Upper lobe of left lung (tissue), 6 donors: ENCODE data around the gene OR4K2. TPM values are rescaled to one million over a fixed set of nuclear protein-coding genes. Genes with fewer than 3 reads are reported as not detected.

Experiments used
- ATAC-seq, 2 donors: fragments of 200-7000 bp; cut with Tn5 transposase; one replicate each; pipeline ENCODE4 v1.9.1; 2022; ENCODE audit warnings: mild to moderate bottlenecking in 2 of 2, moderate library complexity in 2 of 2; ENCODE audit not compliant: low FRiP score in 2 of 2
- DNase-seq, 2 donors: peaks; one replicate each; pipeline ENCODE4 v3.0.0-alpha.2; 2019 to 2020
- H3K27ac ChIP-seq, 4 donors: fragments of 200-600 bp; sonication (generic); one replicate each; pipeline ENCODE4 v1.5.1; 2016 to 2019
- H3K27me3 ChIP-seq, 4 donors: fragments of 200-600 bp; sonication (generic); one replicate each; pipeline ENCODE4 v1.5.1; 2017 to 2019
- H3K36me3 ChIP-seq, 4 donors: fragments of 200-600 bp; sonication (generic); one replicate each; pipeline ENCODE4 v1.5.1; 2016 to 2019
- H3K4me1 ChIP-seq, 4 donors: fragments of 200-600 bp; sonication (generic); one replicate each; pipeline ENCODE4 v1.5.1; 2018 to 2019
- H3K4me3 ChIP-seq, 4 donors: fragments of 200-600 bp; sonication (generic); one replicate each; pipeline ENCODE4 v1.5.1; 2017 to 2019; ENCODE audit warnings: mild to moderate bottlenecking in 2 of 4, moderate library complexity in 1 of 4
- H3K9me3 ChIP-seq, 4 donors: fragments of 200-600 bp; sonication (generic); one replicate each; pipeline ENCODE4 v1.5.1; 2018 to 2019
- CTCF ChIP-seq, 6 experiments: fragments of 450-650 bp in 4 of 6; fragments of 200-600 bp in 2 of 6; sonication (generic) in 2 of 6; IDR thresholded peaks; one replicate each; pipeline ENCODE4 v1.5.1; 2016 to 2019; ENCODE audit warnings: antibody characterized with exemption in 6 of 6
- EP300 ChIP-seq, 4 donors: sonication (generic); formaldehyde crosslinking; IDR thresholded peaks; one replicate each; pipeline ENCODE4 v1.5.1; 2017; ENCODE audit warnings: antibody characterized with exemption in 4 of 4, control low read depth in 2 of 4
- POLR2A ChIP-seq, 4 donors: fragments of 450-650 bp; IDR thresholded peaks; one replicate each; pipeline ENCODE4 v1.5.1; 2016 to 2017; ENCODE audit warnings: antibody characterized with exemption in 4 of 4, mild to moderate bottlenecking in 2 of 4
- POLR2AphosphoS5 ChIP-seq, 2 donors: sonication (generic); formaldehyde crosslinking; IDR thresholded peaks; one replicate each; pipeline ENCODE4 v1.5.1; 2017; ENCODE audit warnings: antibody characterized with exemption in 2 of 2
- WGBS, 2 donors: methylation state at CpG; one replicate each; pipeline ENCODE4 v1.1.5; 2017 to 2018; 5-methylcytosine and 5-hydroxymethylcytosine counted together
- total RNA-seq, 6 donors: library from RNA; depleted of rRNA in 4 of 6; stranded (reverse); fragments of >200 nt in 4 of 6; gene quantifications; one replicate each; pipeline versions ENCODE4 v1.1.0 to v1.2.1, GENCODE V29; 2016 to 2021
- donor health status: DM: no; HTN: no; CAD: no; lungs with moderate emphysema.
- donor health status: DM: no; HTN: yes; CAD: no; lungs with severe emphysema.

The OR4K2 gene
- total RNA-seq, 6 donors from 2014 or later: not detected

GRCh38 chr14:19920021-19920657 lies 45.2 kb downstream of the OR4K2 start, which contains the start of gene OR4K5:
Gene OR4K5, plus strand, starts transcription at chr14:19920607. Its CDS starts 0 bp downstream, at chr14:19920607.
- ATAC-seq (no peak), DNase-seq (no peak)
- Histone ChIP-seq H3K27me3 (no peaks in the 10 kb centered on the region), H3K4me1 (no peaks in the 10 kb centered on the region), H3K4me3 (no peak within 1 kb of the TSS), H3K27ac (no peak within 1 kb of the TSS), H3K36me3 (no peaks in the 10 kb centered on the region), H3K9me3 (no peaks in the 10 kb centered on the region)
- no peak for TF ChIP-seq EP300 (IDR thresholded peaks at IDR 0.05)
- no peak for TF ChIP-seq POLR2AphosphoS5 (IDR thresholded peaks at IDR 0.05)
- no peak for TF ChIP-seq POLR2A (IDR thresholded peaks at IDR 0.05)
- TF ChIP-seq CTCF (IDR thresholded peaks at IDR 0.05): no peak

- Histone ChIP-seq H3K27me3 (no peaks in the 10 kb centered on the region), H3K27ac (no peak within 1 kb of the TSS), H3K36me3 (no peaks in the 10 kb centered on the region), H3K9me3 (no peaks in the 10 kb centered on the region), H3K4me3 (no peak within 1 kb of the TSS), H3K4me1 (no peaks in the 10 kb centered on the region)
- no peak for ATAC-seq
- TF ChIP-seq POLR2A (IDR thresholded peaks at IDR 0.05) (no peak), EP300 (IDR thresholded peaks at IDR 0.05) (no peak), POLR2AphosphoS5 (IDR thresholded peaks at IDR 0.05) (no peak), CTCF (IDR thresholded peaks at IDR 0.05) (no peak)
- DNase-seq: no peak
- 61 to 62% methylated on average over 3 of the region's 3 CpGs for WGBS, 2 donors
These were observed 55.7 kb downstream of the OR4K2 start, which contains the start of gene OR4K1 for GRCh38 chr14:19930617-19931016. Gene OR4K1, plus strand, starts transcription at chr14:19930917. Its CDS starts 4,750 bp downstream, at chr14:19935667.

Other genes starting within 250 kb of the OR4K2 start
- gene OR11H2, start 161.3 kb upstream of the OR4K2 start, total RNA-seq: not detected
- gene OR4Q3, start 131.6 kb upstream of the OR4K2 start, total RNA-seq: not detected
- not detected for gene OR4M1, start 101.6 kb upstream of the OR4K2 start, total RNA-seq
- not detected for gene OR4N2, start 71.4 kb upstream of the OR4K2 start, total RNA-seq
- not detected for gene OR4K5, start 45.5 kb downstream of the OR4K2 start, total RNA-seq
- not detected for gene OR4K1, start 55.8 kb downstream of the OR4K2 start, total RNA-seq
- gene OR4K15, start 100.4 kb downstream of the OR4K2 start, total RNA-seq: not detected
- gene OR4Q2, start 127.0 kb downstream of the OR4K2 start, total RNA-seq: not detected
- gene OR4K14, start 144.2 kb downstream of the OR4K2 start, total RNA-seq: not detected
- not detected for gene OR4K13, start 160.9 kb downstream of the OR4K2 start, total RNA-seq
- gene OR4L1, start 184.9 kb downstream of the OR4K2 start, total RNA-seq: not detected
- not detected for gene OR4K17, start 235.6 kb downstream of the OR4K2 start, total RNA-seq